Mucosa of descending colon (tissue), 3 donors: ENCODE data around the gene GOLGA8S. TPM values are rescaled to one million over a fixed set of nuclear protein-coding genes. Genes with fewer than 3 reads are reported as not detected.
"Not testable (repeated sequence)": the region's sequence is repeated elsewhere in the genome, so short reads cannot be mapped to it uniquely, and the experiment has no call there.

Source experiments
- ATAC-seq: fragments of 200-7000 bp; cut with Tn5 transposase; one replicate; pipeline ENCODE4 v1.9.1; 2020; ENCODE audit warnings: mild to moderate bottlenecking, moderate library complexity
- DNase-seq, 3 donors: peaks; one replicate each; pipeline ENCODE4 v3.0.0-alpha.2; 2020
- H3K36me3 ChIP-seq: fragments of 200-600 bp; one replicate; pipeline ENCODE4 v1.8.0; 2021; ENCODE audit warnings: low read depth, mild to moderate bottlenecking
- H3K4me1 ChIP-seq: fragments of 200-600 bp; one replicate; pipeline ENCODE4 v1.8.0; 2021; ENCODE audit warnings: low read depth, mild to moderate bottlenecking
- H3K4me3 ChIP-seq: fragments of 200-600 bp; one replicate; pipeline ENCODE4 v1.8.0; 2021; ENCODE audit warnings: mild to moderate bottlenecking
- H3K9me3 ChIP-seq: fragments of 200-600 bp; one replicate; pipeline ENCODE4 v1.8.0; 2021; ENCODE audit warnings: mild to moderate bottlenecking
- intact Hi-C, 2 donors: fragments of 100-400 bp; cut with DNase I in 1 of 2; cut with micrococcal nuclease in 1 of 2; formaldehyde crosslinking; loops; one replicate each; pipeline versions ENCODE4 v1.11.0 to v1.11.1; 2022; cut with DNase I, micrococcal nuclease
- total RNA-seq, 3 donors: library from RNA; stranded (reverse); fragmentation: NEBNext Ultra II Directional in 2 of 3; extraction: Animal tissue kit (Norgen Biotek cat#: 25700) in 2 of 3; gene quantifications; one replicate each; pipeline versions ENCODE4 v1.2.1 to v1.2.4, GENCODE V29; 2021 to 2023
- TF ChIP-seq, protein P1 (sequence below): fragments of 200-600 bp; IDR thresholded peaks from one replicate; pipeline ENCODE4 v1.8.0; 2022; ENCODE audit warnings: antibody characterized with exemption, mild to moderate bottlenecking
- donor health status: DM: no; HTN: no; CAD: no; lungs with moderate emphysema.
- donor health status: DM: no; HTN: no; CAD: no.
- donor health status: DM: no; HTN: yes; CAD: no.

The GOLGA8S gene
- total RNA-seq, 3 donors from 2014 or later = 0.07 to 0.38 (median 0.32) TPM

DNA sequence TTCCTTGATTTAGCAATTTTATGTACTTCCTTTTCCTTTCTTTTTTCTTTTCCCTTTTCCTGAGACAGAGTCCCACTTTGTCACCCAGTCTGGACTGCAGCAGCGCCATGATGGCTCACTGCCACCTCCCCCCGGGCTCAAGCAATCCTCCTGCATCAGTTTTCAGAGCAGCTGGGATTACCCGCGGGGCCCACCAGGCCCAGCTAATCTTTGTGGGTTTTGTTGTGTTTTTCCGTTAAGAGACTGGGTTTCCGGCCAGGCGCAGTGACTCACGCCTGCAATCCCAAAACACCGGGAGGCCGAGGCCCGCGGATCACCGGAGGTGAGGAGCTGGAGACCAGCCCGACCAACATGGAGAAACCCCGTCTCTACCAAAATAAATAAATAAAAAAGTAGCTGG lies 17.7 kb downstream of the GOLGA8S start:
- H3K4me1 ChIP-seq = no peaks in the 10 kb centered on the region
- DNase-seq (no peak), ATAC-seq (no peak)
- TF ChIP-seq, protein P1, sequence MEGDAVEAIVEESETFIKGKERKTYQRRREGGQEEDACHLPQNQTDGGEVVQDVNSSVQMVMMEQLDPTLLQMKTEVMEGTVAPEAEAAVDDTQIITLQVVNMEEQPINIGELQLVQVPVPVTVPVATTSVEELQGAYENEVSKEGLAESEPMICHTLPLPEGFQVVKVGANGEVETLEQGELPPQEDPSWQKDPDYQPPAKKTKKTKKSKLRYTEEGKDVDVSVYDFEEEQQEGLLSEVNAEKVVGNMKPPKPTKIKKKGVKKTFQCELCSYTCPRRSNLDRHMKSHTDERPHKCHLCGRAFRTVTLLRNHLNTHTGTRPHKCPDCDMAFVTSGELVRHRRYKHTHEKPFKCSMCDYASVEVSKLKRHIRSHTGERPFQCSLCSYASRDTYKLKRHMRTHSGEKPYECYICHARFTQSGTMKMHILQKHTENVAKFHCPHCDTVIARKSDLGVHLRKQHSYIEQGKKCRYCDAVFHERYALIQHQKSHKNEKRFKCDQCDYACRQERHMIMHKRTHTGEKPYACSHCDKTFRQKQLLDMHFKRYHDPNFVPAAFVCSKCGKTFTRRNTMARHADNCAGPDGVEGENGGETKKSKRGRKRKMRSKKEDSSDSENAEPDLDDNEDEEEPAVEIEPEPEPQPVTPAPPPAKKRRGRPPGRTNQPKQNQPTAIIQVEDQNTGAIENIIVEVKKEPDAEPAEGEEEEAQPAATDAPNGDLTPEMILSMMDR = no peak
- intact Hi-C loops = no loop called here
- no peak overlapping the region for H3K4me3 ChIP-seq
- no peaks in the 10 kb centered on the region for H3K9me3 ChIP-seq
- no peaks in the 10 kb centered on the region for H3K36me3 ChIP-seq

DNA sequence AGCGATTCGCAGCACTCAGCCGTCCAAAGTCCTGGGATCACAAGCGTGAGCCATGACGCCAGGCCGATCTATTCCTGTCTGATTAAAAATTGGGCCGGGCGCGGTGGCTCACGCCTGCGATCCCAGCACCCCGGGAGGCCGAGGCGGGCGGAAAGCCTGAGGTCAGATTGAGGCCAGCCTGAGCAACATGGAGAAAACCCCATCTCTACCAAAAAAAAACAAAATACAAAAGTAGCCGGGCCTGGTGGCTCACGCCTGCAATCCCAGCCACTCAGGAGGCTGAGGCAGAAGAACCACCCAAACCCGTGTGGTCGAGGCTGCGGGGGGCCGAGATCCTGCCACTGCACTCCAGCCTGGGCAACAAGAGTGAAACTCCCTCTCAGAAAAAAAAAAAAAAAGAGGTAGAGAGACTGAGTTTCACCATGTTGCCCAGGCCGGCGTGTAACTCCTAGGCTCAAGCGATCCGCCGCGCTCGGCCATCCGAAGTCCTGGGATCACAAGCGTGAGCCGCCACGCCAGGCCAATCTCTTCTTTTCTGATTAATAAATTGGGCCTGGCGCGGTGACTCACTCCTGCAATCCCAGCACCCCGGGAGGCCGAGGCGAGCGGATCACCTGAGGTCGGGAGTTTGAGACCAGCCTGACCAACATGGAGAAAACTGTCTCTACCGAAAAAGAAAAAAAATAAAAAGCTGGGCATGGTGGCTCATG lies 18.5 kb downstream of the GOLGA8S start:
- intact Hi-C loops = not testable (repeated sequence)

DNA sequence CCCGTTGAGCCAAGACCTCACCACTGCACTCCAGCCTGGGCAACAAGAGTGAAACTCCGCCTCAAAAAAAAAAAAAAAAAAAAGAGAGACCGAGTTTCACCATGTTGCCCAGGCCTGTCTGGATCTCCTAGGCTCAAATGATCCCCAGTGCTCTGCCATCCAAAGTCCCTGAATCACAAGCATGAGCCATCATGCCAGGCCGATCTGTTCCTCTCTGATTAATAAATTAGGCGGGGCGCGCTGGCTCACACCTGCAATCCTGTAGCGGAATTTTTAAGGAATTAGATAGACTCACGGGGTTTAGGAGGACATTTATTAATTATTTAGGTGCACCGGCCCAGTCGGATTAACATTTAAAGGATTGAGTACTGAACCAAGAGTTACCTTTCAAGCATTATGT lies 19.7 kb downstream of the GOLGA8S start:
- ATAC-seq, intact Hi-C loops, H3K4me1 ChIP-seq, DNase-seq, H3K36me3 ChIP-seq, H3K9me3 ChIP-seq, H3K4me3 ChIP-seq: not testable (repeated sequence)

More for the DNA sequence above, 18.5 kb downstream of the GOLGA8S start:
- not testable (repeated sequence) for H3K36me3 ChIP-seq, ATAC-seq, H3K9me3 ChIP-seq, H3K4me1 ChIP-seq, DNase-seq, H3K4me3 ChIP-seq

DNA sequence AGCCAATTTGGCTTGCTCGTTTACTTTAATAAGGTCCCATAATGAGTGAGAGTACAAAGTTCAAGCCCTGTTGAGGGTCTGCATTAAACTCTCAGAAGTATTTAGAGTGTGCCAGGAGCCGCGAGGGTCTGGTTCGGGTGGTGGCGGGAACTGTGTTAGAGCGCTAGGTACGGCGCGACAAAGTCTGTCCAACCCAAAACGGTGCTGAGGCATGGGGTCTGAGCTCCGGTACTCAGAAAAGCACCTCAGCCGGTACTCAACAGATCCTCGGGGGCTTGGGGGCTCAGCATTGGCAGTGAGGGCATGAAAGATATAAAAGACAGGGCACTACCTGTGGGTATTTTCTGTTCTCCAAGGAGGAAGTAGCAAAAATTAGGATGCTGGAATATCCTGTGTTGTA lies 24.4 kb downstream of the GOLGA8S start:
- H3K9me3 ChIP-seq, H3K4me1 ChIP-seq, DNase-seq, ATAC-seq, H3K4me3 ChIP-seq, intact Hi-C loops, H3K36me3 ChIP-seq: not testable (repeated sequence)

DNA sequence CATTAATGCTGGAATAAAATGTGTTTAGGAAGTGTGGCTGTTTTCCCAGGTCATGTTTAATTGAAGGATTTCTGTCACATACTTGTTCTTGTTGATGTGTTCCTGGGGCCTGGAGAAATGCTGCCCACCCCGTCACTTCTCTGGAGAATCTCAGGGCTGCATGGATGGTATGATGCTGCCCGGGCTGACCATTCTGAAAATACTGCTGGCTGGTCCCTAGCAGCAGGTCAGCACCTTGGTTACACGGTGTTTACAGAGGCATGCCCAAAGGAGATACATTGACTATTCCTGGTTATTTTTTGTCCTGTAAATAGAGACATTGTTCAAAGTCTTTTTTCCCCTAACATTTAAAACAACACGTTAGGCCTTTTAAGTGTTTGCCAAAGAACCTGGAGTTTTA lies 26.2 kb downstream of the GOLGA8S start:
- DNase-seq, H3K36me3 ChIP-seq, ATAC-seq, H3K4me3 ChIP-seq, intact Hi-C loops, H3K9me3 ChIP-seq, H3K4me1 ChIP-seq: not testable (repeated sequence)

DNA sequence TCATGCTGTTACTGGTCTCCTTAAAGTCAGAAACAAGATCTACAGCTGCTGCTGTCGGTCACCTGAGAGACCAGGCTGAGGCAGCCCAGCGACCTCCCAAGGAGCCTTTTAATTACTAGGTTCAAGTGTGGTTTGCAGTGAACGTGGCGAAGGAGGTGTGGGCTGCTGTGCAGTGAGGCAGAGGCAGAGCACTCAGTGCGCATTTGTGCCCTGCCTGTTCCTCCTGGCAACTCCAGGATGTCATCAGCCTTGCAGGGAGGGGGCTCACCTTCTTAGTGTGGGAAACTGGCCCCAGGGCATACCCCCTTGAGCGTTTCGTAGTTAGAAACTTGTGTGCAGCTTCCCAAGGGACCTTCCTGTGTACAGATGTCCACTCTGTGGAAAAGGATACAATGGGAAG lies 26.6 kb downstream of the GOLGA8S start:
- DNase-seq, H3K4me3 ChIP-seq, ATAC-seq, H3K36me3 ChIP-seq, intact Hi-C loops, H3K9me3 ChIP-seq, H3K4me1 ChIP-seq: not testable (repeated sequence)

DNA sequence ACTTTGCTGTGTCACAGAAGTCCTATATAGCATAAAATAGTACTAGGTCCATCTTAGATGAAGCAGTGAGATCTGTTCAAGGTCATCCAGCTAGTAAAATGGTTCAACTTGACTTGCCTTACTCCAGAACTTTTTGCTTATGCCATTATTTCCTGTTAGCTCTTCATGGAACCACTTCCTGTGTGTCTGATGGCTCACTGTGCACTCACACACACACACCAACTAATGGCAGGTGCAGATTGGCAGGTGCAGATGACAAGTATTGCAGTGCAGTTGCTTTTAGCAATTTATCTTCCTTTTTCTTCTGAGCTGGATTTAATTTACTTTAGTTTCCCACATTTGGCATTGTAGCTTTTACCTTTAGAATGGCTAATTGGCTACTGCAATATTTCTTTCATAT lies 29.8 kb downstream of the GOLGA8S start:
- H3K4me1 ChIP-seq = no peaks in the 10 kb centered on the region
- intact Hi-C loops = no loop called here
- ATAC-seq = peak; percentile 27
- H3K36me3 ChIP-seq = no peaks in the 10 kb centered on the region
- H3K4me3 ChIP-seq = no peak overlapping the region
- no peaks in the 10 kb centered on the region for H3K9me3 ChIP-seq
- TF ChIP-seq, protein P1 = no peak
- no peak for DNase-seq

DNA sequence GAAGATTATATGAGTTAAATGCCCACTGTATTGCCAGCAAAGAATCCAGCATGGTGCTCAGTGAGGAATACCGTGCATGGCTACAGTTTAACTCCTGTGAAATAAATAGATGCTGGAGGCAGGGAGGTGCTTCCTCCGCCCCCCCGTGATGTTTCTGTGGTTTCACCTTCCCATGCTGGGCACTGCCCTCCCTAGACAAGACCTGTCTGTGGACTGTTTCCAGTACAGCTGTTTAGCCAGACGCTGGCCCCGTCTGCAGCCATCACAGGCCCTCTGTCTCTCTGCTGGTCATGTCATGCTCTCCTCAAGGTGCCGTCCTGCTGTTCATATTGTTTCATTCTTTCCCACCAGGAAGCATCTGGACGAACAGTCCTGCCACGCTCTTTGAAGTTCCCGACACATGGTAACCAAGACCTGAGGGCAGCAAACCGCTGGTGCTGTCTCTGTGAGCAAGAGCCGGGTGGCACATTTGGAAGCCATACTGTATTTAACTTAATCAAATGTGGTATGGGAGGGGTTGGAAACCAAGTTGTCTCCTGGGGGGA lies 31.4 kb downstream of the GOLGA8S start:
- H3K4me3 ChIP-seq = no peak overlapping the region
- intact Hi-C loops = no loop called here
- H3K36me3 ChIP-seq = no peaks in the 10 kb centered on the region
- TF ChIP-seq, protein P1 = no peak
- ATAC-seq (no peak), DNase-seq (no peak)
- no peaks in the 10 kb centered on the region for H3K4me1 ChIP-seq
- no peaks in the 10 kb centered on the region for H3K9me3 ChIP-seq
